ENCODE measurements around the gene FFAR3. TPM values are rescaled to one million over a fixed set of nuclear protein-coding genes. Genes with fewer than 3 reads are reported as not detected.

FFAR3 gene
- total RNA-seq, 1 donor from 2014 or later = not detected

DNA sequence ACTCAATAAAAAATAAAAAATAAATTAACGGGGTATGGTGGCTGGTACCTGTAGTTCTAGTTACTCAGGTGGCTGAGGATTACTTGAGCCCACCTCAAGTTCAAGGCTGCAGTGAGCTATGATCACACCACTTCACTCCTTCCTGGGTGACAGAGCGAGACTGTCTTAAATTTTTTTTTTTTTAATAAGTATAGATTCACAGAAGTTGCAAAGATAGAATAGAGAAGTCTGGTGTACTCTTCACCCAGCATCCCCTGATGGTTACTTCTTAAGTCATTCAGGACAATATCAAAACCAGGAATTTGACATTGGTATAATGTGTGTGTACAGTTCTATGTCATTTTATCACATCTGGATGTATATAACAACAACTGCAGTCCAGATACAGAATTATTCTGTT, 37.0 kb upstream of the FFAR3 start:
- Mint-ChIP-seq H3K27me3 (ENCODE audit: unreplicated experiment) (peaks cover 5% of the 10 kb centered on the region), H3K4me1 (ENCODE audit: unreplicated experiment) (peaks cover 7% of the 10 kb centered on the region), H3K36me3 (ENCODE audit: low read depth, unreplicated experiment) (no peaks in the 10 kb centered on the region), H3K27ac (ENCODE audit: unreplicated experiment) (no peak overlapping the region), H3K9me3 (ENCODE audit: unreplicated experiment) (no peaks in the 10 kb centered on the region), H3K4me3 (ENCODE audit: unreplicated experiment) (no peak overlapping the region)
- no peak for DNase-seq (ENCODE audit: low spot score)
- TF ChIP-seq CTCF (IDR thresholded peaks at IDR 0.05; ENCODE audit: unreplicated experiment) = no peak

DNA sequence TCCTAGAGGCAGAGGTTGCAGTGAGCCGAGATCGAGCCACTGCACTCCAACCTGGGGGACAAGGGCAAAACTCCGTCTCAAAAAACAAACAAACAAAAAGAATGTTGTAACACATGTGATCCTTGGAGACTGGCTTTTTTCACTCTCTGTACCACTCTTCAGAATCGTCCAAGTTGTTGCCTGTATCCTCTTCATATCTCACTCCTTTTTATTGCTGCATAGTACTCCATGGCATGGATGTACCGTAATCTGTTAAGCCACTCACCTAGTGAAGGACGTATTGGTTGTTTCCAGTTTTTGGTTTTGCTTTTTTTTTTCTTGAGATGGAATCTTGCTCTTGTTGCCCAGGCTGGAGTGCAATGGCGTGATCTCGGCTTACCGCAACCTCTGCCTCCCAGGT, 36.2 kb upstream of the FFAR3 start:
- Mint-ChIP-seq H3K36me3 (ENCODE audit: low read depth, unreplicated experiment) (no peaks in the 10 kb centered on the region), H3K27me3 (ENCODE audit: unreplicated experiment) (peaks cover 3% of the 10 kb centered on the region), H3K4me3 (ENCODE audit: unreplicated experiment) (no peak overlapping the region), H3K27ac (ENCODE audit: unreplicated experiment) (no peak overlapping the region), H3K4me1 (ENCODE audit: unreplicated experiment) (peaks cover 7% of the 10 kb centered on the region), H3K9me3 (ENCODE audit: unreplicated experiment) (no peaks in the 10 kb centered on the region)
- TF ChIP-seq CTCF (IDR thresholded peaks at IDR 0.05; ENCODE audit: unreplicated experiment) = no peak
- DNase-seq (ENCODE audit: low spot score) = no peak

DNA sequence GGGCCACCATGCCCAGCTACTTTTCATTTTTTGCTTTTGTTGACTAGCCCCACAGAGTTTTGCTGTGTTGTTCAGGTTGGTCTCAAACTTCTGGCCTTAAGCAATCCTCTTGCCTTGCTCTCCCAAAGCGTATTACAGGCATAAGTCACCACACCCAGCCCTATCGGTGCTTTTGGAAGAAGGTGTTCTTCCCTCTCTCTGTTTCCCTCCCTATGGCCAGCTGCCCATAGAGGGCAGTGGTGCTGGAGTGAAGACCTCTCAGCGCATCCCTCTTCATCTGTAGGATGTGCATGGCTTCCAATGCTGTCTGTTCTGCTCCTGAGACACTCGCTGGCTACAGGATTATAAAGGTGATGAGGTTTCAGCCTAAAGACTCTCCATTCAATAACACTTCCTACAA, 30.6 kb upstream of the FFAR3 start:
- Mint-ChIP-seq H3K4me1 (ENCODE audit: unreplicated experiment) (no peaks in the 10 kb centered on the region), H3K27ac (ENCODE audit: unreplicated experiment) (no peak overlapping the region), H3K36me3 (ENCODE audit: low read depth, unreplicated experiment) (no peaks in the 10 kb centered on the region), H3K9me3 (ENCODE audit: unreplicated experiment) (no peaks in the 10 kb centered on the region), H3K27me3 (ENCODE audit: unreplicated experiment) (no peaks in the 10 kb centered on the region), H3K4me3 (ENCODE audit: unreplicated experiment) (no peak overlapping the region)
- TF ChIP-seq CTCF (IDR thresholded peaks at IDR 0.05; ENCODE audit: unreplicated experiment) = no peak
- DNase-seq (ENCODE audit: low spot score) = no peak

DNA sequence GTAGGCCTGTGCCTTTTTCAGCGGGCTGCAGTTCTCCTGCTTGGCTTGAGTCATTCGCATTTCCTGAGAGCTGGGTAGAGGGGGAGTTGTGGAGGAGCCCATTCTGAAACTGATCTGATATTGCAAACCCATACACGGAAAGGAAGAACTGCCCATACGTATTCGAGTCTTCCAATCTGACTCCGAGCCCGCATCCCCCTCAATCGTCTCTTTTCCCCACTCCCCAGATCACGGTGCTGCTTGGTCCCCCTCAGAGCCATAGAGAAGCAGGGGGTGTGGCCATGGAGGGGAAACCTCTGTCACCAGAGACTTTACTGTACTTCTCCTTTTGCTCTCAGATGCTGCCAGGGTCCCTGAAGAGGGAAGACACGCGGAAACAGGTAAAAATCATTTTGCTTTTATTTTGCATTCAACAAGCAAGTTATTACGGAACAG, 29.4 kb upstream of the FFAR3 start, which contains the start of gene CD22:
CD22 (plus strand) TSS at position 337 of the 435 bp plus-strand sequence. CDS start 2,854 bp downstream, outside the sequence.
- no peaks in the 10 kb centered on the region for H3K27me3 Mint-ChIP-seq (ENCODE audit: unreplicated experiment)
- no peak for TF ChIP-seq CTCF (IDR thresholded peaks at IDR 0.05; ENCODE audit: unreplicated experiment)
- no peak within 1 kb of the TSS for H3K4me3 Mint-ChIP-seq (ENCODE audit: unreplicated experiment)
- no peak for DNase-seq (ENCODE audit: low spot score)
- no peak within 1 kb of the TSS for H3K27ac Mint-ChIP-seq (ENCODE audit: unreplicated experiment)
- H3K36me3 Mint-ChIP-seq (ENCODE audit: low read depth, unreplicated experiment) = no peaks in the 10 kb centered on the region
- no peaks in the 10 kb centered on the region for H3K4me1 Mint-ChIP-seq (ENCODE audit: unreplicated experiment)
- H3K9me3 Mint-ChIP-seq (ENCODE audit: unreplicated experiment) = no peaks in the 10 kb centered on the region

DNA sequence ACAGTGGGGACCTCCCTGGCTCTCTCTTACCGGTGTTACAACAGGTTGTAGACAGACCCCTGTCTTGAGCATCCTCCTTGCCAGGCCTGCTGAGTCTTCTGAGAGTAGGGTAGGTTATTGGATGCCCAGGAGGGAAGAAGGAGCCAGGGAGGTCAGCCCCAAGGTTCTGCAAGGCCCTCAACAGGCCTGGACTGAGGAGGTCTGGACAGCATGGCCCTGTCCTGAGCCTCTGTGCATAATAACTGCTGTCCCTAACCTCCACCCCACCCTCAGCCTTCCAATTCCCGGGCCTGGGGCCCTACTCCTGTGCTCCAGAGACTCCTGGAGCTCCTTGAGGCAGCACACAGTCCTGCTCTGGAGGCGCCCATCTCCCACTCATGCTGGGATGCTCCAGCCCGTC, 28.9 kb upstream of the FFAR3 start:
- no peak overlapping the region for H3K27ac Mint-ChIP-seq (ENCODE audit: unreplicated experiment)
- no peak for TF ChIP-seq CTCF (IDR thresholded peaks at IDR 0.05; ENCODE audit: unreplicated experiment)
- no peaks in the 10 kb centered on the region for H3K4me1 Mint-ChIP-seq (ENCODE audit: unreplicated experiment)
- no peaks in the 10 kb centered on the region for H3K9me3 Mint-ChIP-seq (ENCODE audit: unreplicated experiment)
- H3K4me3 Mint-ChIP-seq (ENCODE audit: unreplicated experiment) = no peak overlapping the region
- no peaks in the 10 kb centered on the region for H3K36me3 Mint-ChIP-seq (ENCODE audit: low read depth, unreplicated experiment)
- DNase-seq (ENCODE audit: low spot score) = no peak
- no peaks in the 10 kb centered on the region for H3K27me3 Mint-ChIP-seq (ENCODE audit: unreplicated experiment)

Data from endothelial cell (in vitro differentiated cells).